ENCODE results near the gene KLHL26.

DNA sequence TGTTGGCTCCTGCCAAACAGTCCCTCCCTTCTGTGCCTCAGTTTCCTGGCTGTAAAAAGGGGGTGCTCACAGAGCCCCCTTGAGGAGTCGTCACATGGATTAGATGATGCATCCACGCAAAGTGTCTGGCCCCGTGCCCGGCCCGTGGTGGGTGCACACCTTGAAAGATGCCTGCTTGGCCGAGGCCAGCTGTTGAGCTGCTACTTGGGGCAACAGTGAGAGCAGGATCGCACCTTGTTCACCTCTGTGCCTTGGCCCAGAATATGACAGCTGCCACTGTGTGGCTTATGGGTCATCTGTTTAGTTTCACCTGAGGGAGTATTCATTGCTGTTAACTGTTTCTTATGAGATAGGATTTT, 64.4 kb downstream of the KLHL26 start:
- no peak for TF ChIP-seq CTCF (IDR thresholded peaks at IDR 0.05; ENCODE audit: borderline replicate concordance, extremely low read depth, low read length, poor library complexity, severe bottlenecking)
- no peak for TF ChIP-seq EZH2 (IDR thresholded peaks at IDR 0.05; ENCODE audit: borderline replicate concordance, low read depth, low read length, severe bottlenecking)

All from DND-41 (cell line).